Fibroblast of lung (primary cell): Measurements from ENCODE around the gene TBX21. TPM values are rescaled to one million over a fixed set of nuclear protein-coding genes. Genes with fewer than 3 reads are reported as not detected.

Experiments used
- DNase-seq, 2 donors: peaks; one replicate each; pipeline versions ENCODE4 v3.0.0 to v3.0.0-alpha.2; 2010; ENCODE audit warnings: low read depth in 2 of 2
- H2AFZ ChIP-seq: 2 replicates; pipeline ENCODE4 v1.5.1; 2012; ENCODE audit warnings: low read length, control low read depth, inconsistent platforms
- H3K27ac ChIP-seq: 2 replicates; pipeline ENCODE4 v1.5.1; 2011; ENCODE audit warnings: low read length, control low read depth; ENCODE audit not compliant: insufficient read depth
- H3K27me3 ChIP-seq: 2 replicates; pipeline ENCODE4 v1.5.1; 2011; ENCODE audit warnings: mild to moderate bottlenecking, low read length; ENCODE audit not compliant: control insufficient read depth, insufficient read depth
- H3K36me3 ChIP-seq: 2 replicates; pipeline ENCODE4 v1.5.1; 2011; ENCODE audit warnings: low read length; ENCODE audit not compliant: control insufficient read depth, insufficient read depth
- H3K4me1 ChIP-seq: 2 replicates; pipeline ENCODE4 v1.5.1; 2011; ENCODE audit warnings: low read length; ENCODE audit not compliant: control insufficient read depth, insufficient read depth; ENCODE audit errors: extremely low read depth
- H3K4me2 ChIP-seq: 2 replicates; pipeline ENCODE4 v1.5.1; 2011; ENCODE audit warnings: low read length, control low read depth; ENCODE audit not compliant: insufficient read depth; ENCODE audit errors: extremely low read depth
- H3K4me3 ChIP-seq, 4 experiments: fragments of 200-600 bp in 1 of 4; sonication (generic) in 1 of 4; replicated peaks in 1 of 4; 2 replicates each; pipeline ENCODE4 v1.5.1; 2011 to 2016; ENCODE audit warnings: low read length in 4 of 4, low read depth in 3 of 4, mild to moderate bottlenecking in 3 of 4, control low read depth in 2 of 4, inconsistent platforms in 1 of 4, mixed read lengths in 1 of 4; ENCODE audit not compliant: insufficient read depth in 1 of 4; ENCODE audit errors: control extremely low read depth in 1 of 4
- H3K79me2 ChIP-seq: 2 replicates; pipeline ENCODE4 v1.5.1; 2012; ENCODE audit warnings: mild to moderate bottlenecking, low read length, inconsistent platforms; ENCODE audit not compliant: control insufficient read depth, insufficient read depth
- H3K9ac ChIP-seq: 2 replicates; pipeline ENCODE4 v1.5.1; 2011; ENCODE audit warnings: mild to moderate bottlenecking, low read length, control low read depth; ENCODE audit not compliant: insufficient read depth
- H3K9me3 ChIP-seq: 2 replicates; pipeline ENCODE4 v1.5.1; 2012; ENCODE audit warnings: low read depth, low read length; ENCODE audit not compliant: control insufficient read depth, insufficient read depth
- H4K20me1 ChIP-seq: 2 replicates; pipeline ENCODE4 v1.5.1; 2011; ENCODE audit warnings: low read length; ENCODE audit not compliant: control insufficient read depth, insufficient read depth; ENCODE audit errors: extremely low read depth
- EZH2 ChIP-seq: IDR thresholded peaks from 2 replicates; pipeline ENCODE4 v1.5.1; 2012; ENCODE audit warnings: low read length, control low read depth, mild to moderate bottlenecking; ENCODE audit errors: missing control alignments
- polyA minus RNA-seq: library from RNA; depleted of rRNA, polyadenylated mRNA; stranded (reverse); fragments of >200 nt; gene quantifications from 2 replicates; pipeline ENCODE4 v1.2.3, GENCODE V29; 2011; ENCODE audit warnings: low replicate concordance
- polyA plus RNA-seq, 2 donors: library from polyadenylated mRNA; depleted of rRNA in 1 of 2; stranded (reverse) in 1 of 2; unstranded in 1 of 2; fragments of >200 nt; gene quantifications; 2 replicates each; pipeline ENCODE4 v1.2.1, GENCODE V29; 2011 to 2012; ENCODE audit warnings: missing spikeins in 1 of 2
- total RNA-seq: library from RNA; depleted of rRNA; stranded (reverse); fragments of >200 nt; gene quantifications from 2 replicates; pipeline ENCODE4 v1.2.1, GENCODE V29; 2014
- TF ChIP-seq, protein P1 (sequence below), 2 donors: IDR thresholded peaks in 1 of 2; conservative IDR thresholded peaks in 1 of 2; 1 replicate in 1 of 2; 2 replicates in 1 of 2; pipeline ENCODE4 v1.5.1; 2011 to 2012; ENCODE audit warnings: low read length in 2 of 2, control low read depth in 1 of 2, inconsistent platforms in 1 of 2, low read depth in 1 of 2, mild to moderate bottlenecking in 1 of 2

Gene TBX21, protein sequence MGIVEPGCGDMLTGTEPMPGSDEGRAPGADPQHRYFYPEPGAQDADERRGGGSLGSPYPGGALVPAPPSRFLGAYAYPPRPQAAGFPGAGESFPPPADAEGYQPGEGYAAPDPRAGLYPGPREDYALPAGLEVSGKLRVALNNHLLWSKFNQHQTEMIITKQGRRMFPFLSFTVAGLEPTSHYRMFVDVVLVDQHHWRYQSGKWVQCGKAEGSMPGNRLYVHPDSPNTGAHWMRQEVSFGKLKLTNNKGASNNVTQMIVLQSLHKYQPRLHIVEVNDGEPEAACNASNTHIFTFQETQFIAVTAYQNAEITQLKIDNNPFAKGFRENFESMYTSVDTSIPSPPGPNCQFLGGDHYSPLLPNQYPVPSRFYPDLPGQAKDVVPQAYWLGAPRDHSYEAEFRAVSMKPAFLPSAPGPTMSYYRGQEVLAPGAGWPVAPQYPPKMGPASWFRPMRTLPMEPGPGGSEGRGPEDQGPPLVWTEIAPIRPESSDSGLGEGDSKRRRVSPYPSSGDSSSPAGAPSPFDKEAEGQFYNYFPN
- total RNA-seq (not detected in 2 replicates), polyA plus RNA-seq (not detected in 2 replicates), polyA minus RNA-seq (not detected in 2 replicates)
- not detected in 2 replicates for polyA plus RNA-seq (2012)

DNA sequence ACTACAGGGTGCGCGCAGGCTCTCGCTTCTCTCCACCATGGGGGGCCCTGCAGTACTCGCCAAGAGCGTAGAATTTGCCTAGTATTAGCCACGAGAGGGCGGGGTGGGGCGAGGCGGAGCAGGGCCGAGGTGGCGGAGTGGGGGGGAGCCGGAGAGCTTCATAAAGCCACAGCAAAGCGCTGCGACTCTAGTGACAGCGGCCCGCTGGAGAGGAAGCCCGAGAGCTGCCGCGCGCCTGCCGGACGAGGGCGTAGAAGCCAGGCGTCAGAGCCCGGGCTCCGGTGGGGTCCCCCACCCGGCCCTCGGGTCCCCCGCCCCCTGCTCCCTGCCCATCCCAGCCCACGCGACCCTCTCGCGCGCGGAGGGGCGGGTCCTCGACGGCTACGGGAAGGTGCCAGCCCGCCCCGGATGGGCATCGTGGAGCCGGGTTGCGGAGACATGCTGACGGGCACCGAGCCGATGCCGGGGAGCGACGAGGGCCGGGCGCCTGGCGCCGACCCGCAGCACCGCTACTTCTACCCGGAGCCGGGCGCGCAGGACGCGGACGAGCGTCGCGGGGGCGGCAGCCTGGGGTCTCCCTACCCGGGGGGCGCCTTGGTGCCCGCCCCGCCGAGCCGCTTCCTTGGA is at the start of gene TBX21:
Gene TBX21, plus strand, starts transcription at position 190 of the 627 bp plus-strand sequence. Its CDS starts 219 bp downstream, at position 409.
- Histone ChIP-seq H3K9ac (no peak within 1 kb of the TSS), H3K9me3 (no peaks in the 10 kb centered on the region), H3K4me2 (no peak within 1 kb of the TSS), H3K4me1 (peaks cover 2% of the 10 kb centered on the region), H3K4me3 (peak within 1 kb of the TSS in 1 of 4 experiments; percentile 22), H2AFZ (no peak within 1 kb of the TSS), H3K27me3 (peaks cover 58% of the 10 kb centered on the region), H3K27ac (no peak within 1 kb of the TSS), H3K79me2 (no peaks in the 10 kb centered on the region), H4K20me1 (no peaks in the 10 kb centered on the region), H3K36me3 (no peaks in the 10 kb centered on the region)
- TF ChIP-seq EZH2, result no peak
- TF ChIP-seq, protein P1, sequence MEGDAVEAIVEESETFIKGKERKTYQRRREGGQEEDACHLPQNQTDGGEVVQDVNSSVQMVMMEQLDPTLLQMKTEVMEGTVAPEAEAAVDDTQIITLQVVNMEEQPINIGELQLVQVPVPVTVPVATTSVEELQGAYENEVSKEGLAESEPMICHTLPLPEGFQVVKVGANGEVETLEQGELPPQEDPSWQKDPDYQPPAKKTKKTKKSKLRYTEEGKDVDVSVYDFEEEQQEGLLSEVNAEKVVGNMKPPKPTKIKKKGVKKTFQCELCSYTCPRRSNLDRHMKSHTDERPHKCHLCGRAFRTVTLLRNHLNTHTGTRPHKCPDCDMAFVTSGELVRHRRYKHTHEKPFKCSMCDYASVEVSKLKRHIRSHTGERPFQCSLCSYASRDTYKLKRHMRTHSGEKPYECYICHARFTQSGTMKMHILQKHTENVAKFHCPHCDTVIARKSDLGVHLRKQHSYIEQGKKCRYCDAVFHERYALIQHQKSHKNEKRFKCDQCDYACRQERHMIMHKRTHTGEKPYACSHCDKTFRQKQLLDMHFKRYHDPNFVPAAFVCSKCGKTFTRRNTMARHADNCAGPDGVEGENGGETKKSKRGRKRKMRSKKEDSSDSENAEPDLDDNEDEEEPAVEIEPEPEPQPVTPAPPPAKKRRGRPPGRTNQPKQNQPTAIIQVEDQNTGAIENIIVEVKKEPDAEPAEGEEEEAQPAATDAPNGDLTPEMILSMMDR (conservative IDR thresholded peaks at IDR 0.05 in 1 of 2, IDR thresholded peaks at IDR 0.05 in 1 of 2; ENCODE audit: low read depth in 1 of 2, low read length in 2 of 2), result peak; percentile 3 to 20
- DNase-seq, result peak in 1 of 2 donors; percentile 10

DNA sequence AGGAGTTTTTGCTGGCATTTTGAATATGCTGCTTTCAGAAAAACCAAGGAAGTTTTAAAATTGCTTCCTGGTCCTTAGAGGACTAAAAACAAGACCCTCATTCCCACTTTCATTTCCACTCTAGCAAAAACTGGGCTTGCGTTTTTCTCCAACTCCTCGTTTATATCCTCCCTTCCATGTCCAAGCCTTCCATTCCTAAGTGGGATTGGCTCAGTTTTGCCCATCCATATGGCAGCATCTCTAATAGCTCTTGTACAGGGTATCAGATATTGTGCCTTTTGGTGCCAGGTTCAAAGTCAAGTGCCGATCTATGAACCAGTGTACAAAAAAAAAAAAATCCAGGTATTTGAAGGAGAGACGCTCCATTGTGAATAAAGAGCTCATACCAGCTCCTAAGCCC is 49.0 kb upstream of the TBX21 start:
- TF ChIP-seq, protein P1 (conservative IDR thresholded peaks at IDR 0.05 in 1 of 2, IDR thresholded peaks at IDR 0.05 in 1 of 2; ENCODE audit: low read depth in 1 of 2, low read length in 2 of 2), result no peak
- no peak for TF ChIP-seq EZH2
- Histone ChIP-seq H3K4me3 (no peak overlapping the region), H3K9ac (no peak overlapping the region), H3K79me2 (no peaks in the 10 kb centered on the region), H3K36me3 (peaks cover 7% of the 10 kb centered on the region), H3K27me3 (no peaks in the 10 kb centered on the region), H3K4me1 (peaks cover 21% of the 10 kb centered on the region), H4K20me1 (no peaks in the 10 kb centered on the region), H2AFZ (no peak overlapping the region), H3K4me2 (no peak overlapping the region), H3K9me3 (no peaks in the 10 kb centered on the region), H3K27ac (no peak overlapping the region)
- no peak for DNase-seq

DNA sequence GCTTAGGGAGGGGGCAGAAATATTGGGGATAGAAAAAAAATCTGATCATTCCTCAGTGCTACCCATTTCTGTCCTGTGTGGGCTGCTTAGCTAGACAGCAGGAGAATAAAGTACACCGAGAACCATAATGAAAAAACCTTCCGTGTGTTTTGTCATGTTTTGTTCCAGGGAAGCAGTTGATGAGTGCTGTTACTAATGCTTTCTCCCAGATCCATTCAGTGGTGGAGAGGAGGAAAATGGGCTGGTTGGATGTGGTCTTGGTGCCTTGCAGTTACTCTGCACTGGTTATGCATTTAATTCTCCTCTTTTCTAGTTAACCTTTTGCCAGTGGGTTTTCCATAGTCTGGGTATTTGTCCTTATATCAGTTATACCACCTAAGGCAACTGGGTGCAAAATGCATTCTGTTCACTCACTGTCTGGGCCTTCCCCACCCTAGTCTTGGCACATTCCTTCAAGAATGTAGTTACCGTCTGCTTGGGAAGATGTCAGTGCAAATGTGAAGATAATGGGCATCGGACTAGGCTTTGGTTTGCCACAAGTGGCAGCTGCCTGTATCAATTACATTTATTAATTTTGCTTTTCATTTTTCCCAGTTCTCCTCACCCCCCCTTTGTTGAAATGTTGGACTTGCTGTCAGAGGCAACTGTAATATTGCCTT is 48.4 kb upstream of the TBX21 start:
- Histone ChIP-seq H3K36me3 (peaks cover 7% of the 10 kb centered on the region), H3K27me3 (no peaks in the 10 kb centered on the region), H2AFZ (no peak overlapping the region), H3K4me1 (peaks cover 21% of the 10 kb centered on the region), H3K79me2 (no peaks in the 10 kb centered on the region), H3K4me3 (no peak overlapping the region), H3K27ac (no peak overlapping the region), H3K9me3 (no peaks in the 10 kb centered on the region), H4K20me1 (no peaks in the 10 kb centered on the region), H3K9ac (no peak overlapping the region), H3K4me2 (no peak overlapping the region)
- TF ChIP-seq, protein P1 (conservative IDR thresholded peaks at IDR 0.05 in 1 of 2, IDR thresholded peaks at IDR 0.05 in 1 of 2; ENCODE audit: low read depth in 1 of 2, low read length in 2 of 2), result no peak
- no peak for TF ChIP-seq EZH2
- no peak for DNase-seq
